ENCODE results near the gene EFNB2. TPM values are rescaled to one million over a fixed set of nuclear protein-coding genes. Genes with fewer than 3 reads are reported as not detected.

EFNB2 gene
- total and polyA plus RNA-seq, 2 of the 8 experiments (the other 6 are each of a cell fraction or from before 2014, with no cell fraction given): 8.2 to 12.0 TPM

DNA sequence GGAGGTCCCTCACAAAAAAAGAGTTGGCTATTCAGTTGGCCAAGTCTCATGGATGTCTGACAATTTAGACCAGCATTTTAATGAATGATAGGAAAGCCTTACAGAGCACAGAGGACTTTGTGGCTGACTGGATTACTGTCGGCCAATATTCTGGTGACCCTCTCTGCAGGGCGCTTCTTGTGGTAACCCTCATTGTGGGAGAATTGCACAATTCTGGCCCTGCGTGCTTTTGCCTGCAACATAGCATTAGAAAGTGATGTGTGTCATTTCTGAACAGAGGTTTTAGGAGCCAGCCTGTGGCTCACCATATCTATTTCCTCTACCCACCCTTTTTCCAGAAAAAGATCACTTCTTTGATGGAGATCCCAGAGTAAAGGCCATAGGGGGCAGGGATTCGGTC lies 71.4 kb downstream of the EFNB2 start (continued):
- no peak for TF ChIP-seq SIX5 (IDR thresholded peaks at IDR 0.05; ENCODE audit: low read depth, low read length)
- no peak for TF ChIP-seq CTBP2 (IDR thresholded peaks at IDR 0.05; ENCODE audit: borderline replicate concordance, insufficient read depth, insufficient read length, low read length)
- TF ChIP-seq NANOG (IDR thresholded peaks at IDR 0.05; ENCODE audit: insufficient read depth, low read depth, low read length, poor library complexity, severe bottlenecking): no peak

All from H1 (cell line).